COLO829 (cell line): Measurements from ENCODE around the gene NT5DC3.
"Not testable (repeated sequence)": the region's sequence is repeated elsewhere in the genome, so short reads cannot be mapped to it uniquely, and the experiment has no call there.

Experiments
- DNase-seq: peaks from one replicate; pipeline ENCODE4 v3.0.0; 2012; ENCODE audit warnings: low spot score

Gene NT5DC3

DNA sequence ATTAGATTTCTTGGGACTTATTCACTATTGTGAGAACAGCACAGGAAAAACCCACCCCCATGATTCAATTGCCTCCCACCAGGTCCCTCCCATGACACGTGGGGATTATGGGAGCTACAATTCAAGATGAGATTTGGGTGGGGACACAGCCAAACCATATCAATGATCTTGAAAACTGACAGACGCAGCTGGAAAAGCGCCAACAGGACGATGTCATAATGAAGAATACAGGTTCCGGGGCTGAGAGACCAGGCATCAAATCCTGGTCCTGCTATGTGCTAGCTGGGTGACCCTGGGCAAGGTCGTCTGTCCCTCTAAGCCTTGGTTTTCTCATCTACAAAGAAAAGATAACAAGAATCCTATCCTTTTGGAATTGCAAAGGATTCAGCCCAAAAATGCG, 31.4 kb downstream of the NT5DC3 start:
- DNase-seq: not testable (repeated sequence)

DNA sequence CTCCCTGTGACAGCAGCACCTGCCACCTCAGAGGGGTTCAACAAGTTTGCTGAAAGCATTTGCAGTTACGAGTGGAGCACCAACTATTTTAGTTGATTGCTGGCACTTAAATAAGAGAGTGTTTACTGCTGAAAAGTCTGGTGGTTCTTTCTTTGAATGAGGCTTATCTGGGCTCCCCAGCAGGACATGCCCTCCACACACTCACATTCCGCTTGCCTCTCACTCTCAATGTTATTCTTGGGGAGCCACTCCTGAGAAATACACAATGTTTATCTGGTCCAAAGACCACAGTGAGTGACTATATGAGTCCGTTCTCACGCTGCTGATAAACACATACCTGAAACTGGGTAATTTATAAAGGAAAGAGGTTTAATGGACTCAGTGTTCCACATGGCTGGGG, 31.9 kb downstream of the NT5DC3 start:
- no peak for DNase-seq

DNA sequence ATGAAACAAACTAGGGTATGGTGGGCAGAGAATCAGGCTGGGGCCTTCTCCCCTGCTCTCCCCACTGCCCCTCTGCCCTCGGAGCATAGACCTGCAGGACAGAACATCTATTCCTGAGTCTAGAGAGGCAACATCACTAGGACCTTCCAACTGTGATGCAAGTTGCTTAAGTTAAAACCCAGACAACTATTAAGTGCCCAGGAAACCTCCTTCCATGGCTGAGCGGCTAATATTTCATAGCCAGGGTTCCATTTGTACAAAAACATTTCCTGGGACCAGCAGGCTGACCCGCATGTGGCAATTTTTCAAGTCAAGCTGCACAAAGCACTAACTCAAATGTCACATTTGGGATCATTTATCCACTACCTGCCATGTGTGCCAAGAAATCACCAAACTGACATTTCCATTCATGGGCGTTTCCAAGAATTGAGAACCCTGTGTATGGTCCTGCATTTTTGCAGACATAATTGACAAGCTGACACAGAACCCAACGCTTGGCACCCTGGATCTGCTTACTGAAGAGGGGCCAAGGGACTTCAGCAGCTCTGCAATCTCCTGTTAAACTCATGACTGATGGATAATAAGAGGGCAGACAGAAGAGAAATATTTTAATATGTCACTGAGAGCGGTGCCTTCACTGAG, 32.7 kb downstream of the NT5DC3 start:
- no peak for DNase-seq

DNA sequence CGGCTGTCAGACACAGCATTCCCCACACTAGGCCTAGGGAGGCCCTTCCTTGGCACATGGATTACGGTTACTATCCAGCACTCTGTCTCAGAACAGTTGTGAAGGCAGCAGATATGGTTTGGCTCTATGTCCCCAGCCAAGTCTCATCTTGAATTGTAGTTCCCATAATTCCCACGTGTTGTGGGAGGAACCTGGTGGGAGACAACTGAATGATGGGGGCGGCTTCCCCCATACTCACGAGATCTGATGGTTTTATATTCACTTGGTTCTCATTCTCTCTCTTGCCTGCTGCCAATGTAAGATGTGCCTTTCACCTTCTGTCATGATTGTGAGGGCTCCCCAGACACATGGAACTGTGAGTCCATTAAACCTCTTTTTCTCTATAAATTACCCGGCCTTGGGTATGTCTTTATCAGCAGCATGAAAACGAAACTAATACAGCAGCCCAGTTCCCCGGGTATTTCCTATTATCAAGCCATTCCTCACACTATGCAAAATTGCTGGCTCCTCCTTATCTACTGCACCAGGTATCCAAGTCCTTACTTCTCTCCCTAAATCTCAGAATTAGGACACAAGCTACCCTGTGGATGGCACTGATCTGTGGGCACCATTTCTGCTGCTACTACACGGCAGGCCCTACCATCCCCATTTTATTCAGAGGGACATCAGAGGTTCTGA, 33.3 kb downstream of the NT5DC3 start:
- no peak for DNase-seq

DNA sequence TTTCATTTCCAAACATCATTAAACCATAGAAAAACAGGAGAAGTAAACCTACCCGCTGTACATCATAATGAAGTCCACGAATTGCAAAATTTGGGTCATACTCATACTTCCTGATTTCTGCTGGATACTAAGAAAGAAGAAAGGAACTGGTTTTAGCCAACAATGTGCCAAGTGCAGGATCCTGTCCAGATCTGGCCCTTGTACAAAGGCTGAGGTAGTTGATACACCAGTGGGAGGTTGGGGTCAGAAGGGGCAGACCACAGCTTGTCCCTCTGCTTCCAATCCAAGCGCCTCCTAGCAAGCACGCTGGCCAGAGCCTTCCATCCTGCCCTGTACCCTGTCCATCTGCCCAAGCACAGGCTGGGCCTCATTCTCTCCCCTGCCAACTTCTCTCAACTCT, 34.2 kb downstream of the NT5DC3 start:
- DNase-seq: no peak

DNA sequence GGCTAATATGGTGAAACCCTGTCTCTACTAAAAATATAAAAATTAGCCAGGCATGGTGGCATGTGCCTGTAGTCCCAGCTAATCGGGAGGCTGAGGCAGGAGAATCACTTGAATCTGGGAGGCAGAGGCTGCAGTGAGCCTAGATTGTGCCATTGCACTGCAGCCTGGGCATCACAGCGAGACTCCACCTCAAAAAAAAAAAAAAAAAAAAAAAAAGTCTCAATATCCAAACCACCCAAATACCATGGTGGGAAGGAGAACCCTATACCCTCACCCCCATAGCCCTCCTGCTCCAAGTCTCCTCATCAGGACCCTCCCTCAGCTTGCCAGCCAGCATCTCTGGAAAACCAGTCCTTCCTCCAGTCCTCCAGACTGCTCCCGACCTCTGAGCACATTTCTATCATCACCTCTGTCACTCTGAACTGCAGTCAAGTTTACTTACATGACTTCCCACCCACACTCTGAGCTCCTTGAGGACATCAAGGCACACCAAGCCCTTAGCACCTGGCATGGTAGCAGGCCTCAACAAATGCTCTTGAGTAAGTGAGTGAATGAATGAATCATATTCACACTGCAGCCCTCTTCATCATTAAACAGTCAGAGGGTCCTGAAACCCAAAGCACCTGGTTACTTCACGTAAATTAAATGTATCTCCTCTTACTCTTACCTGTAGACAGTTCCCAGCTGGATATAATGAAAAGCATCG, 35.2 kb downstream of the NT5DC3 start:
- DNase-seq: no peak

DNA sequence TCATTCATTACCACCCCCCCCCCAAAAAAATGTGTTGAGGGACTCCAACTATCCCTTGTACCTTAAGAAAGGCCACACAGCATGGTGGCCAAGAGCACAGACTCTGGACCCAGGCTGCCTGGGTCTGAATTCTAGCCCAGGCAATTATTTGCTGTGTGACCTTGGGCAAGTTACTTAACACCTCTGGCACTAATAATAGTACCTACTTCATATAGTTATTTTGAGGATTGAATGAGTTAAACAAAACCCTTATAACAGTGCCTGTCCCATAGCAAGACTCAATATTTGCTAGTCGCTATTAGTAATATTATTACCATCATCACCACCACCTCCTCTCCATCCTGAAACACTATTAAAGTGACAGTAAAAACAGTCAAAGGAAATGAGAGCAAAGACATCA, 37.2 kb downstream of the NT5DC3 start:
- DNase-seq: no peak

DNA sequence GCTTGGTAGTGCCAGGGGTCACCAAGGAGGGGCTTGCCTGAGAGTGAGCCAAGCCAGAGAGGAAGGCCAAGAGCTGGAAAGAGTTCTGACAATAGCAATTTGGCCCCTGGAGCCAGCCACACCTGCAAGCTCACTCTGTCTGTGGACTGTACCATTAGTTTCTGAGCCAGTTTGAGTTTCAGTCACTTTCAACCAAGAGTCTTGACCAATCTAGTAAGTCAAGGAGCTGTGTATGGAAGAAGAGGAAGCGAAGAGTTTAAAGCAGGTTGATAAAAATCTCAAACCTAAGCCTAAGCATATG, 38.5 kb downstream of the NT5DC3 start:
- DNase-seq: no peak

DNA sequence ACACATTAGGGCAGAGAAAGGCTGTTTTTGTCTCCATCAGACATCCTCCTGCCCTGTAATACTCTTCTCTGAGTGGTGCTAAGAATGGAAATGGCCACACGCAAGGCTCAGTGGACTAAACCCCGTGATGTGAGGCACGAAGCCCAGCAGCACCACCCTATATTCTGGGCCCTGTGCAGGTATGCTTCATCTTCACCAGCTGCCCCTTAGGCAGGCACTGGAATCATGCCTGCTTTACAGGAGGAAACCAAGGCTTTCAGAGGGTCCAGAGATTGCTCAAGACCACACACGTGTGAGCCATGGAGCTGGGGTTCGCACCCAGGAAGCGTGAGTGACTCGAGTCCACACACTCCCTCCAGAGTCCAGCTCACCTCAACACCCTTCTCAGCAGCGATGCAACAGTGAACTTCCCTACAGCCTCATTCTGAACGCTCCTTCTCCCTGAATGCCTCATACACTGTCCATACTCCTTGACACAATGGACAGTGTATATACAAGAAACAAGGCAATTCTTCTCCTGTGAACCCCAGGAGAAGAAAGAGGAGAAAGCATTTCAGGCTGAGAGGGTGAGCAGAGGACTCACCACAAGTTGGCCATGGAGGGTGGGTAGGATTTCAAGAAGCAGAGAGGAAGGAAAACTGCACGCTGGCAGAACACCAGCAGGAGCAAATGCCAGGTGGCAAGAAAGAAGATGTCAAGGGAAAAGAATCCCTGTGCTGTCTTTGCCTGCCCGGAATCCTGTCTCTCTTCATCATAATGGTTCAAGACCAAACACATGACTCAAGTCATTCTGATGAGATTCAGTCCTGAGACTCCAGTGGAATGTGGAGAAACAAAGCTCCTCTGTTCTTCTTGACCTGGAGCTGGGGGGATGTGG, 39.1 kb downstream of the NT5DC3 start:
- peak; percentile 85 for DNase-seq

DNA sequence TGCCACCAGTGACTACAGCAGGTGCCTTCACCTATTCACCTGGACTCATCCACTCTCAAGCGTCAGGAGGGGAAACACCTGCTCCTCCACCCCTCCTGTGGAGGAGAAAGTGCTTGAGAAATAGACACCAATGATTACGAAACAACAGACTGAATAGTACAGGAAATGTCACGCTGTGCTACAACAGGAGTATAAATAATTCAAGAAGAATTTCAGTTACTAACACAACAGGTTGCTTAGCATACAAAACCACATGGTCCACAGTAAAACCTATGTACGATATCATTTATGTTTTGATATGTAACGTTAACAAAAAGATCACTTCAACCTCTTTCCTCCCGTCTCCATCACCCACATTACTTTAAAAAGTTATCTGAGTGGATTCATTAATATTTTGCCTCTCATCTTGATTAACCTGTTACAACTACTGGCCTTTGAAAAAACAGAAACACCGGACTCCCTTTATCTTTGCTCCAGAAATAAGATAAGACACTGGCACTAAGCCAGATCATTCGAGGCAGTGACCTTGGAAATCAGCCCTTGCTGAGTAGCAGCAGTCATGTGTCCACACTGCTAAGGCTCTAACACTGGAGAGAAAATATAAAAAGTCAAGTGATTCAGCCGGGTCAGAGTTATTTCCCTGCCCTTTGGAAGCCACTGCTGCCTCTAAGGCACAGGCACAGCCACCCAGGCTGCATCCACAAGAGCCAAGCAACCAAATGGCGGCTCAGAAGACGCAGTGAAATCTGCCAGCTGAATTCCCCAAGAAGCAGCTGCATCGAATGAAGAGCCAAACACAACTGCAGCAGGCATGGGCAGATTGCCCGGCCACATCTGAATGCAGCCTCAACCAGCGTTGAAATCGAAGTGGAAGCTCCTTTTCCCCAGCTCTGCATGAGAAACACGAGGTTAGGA, 40.9 kb downstream of the NT5DC3 start:
- DNase-seq: no peak

DNA sequence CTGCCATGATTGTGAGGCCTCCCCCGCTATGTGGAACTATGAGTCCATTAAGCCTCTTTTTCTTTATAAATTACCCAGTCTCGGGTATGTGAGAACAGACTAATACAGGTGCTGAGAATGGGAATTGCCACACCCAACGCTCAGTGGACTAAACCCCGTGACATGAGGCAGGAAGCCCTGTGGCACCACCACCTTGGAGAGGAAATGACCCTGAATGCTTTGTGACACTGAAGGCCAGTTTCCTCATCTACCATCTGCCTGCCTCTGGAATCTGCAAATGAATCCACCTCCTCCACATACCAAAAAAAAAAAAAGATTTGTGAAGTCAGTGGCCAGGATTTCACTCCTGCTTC, 41.6 kb downstream of the NT5DC3 start:
- no peak for DNase-seq

DNA sequence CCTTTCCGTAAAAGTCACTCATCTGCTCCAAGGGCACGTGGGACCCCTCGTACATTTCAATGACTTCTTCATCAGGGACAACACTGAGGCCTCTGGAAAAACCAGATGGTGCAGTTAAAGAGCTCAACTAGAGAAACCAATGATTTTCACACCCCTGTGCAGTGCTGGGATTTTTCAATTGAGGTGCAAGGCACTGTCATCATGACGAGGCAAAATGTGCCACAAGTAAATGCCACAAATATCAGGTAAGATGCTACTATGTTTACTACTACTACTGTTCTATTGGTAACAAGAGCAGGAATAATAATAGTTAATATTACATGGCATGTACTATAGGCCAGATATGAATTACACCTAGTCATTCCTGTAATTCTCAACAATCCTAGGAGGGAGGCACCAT, 42.4 kb downstream of the NT5DC3 start:
- DNase-seq: no peak

DNA sequence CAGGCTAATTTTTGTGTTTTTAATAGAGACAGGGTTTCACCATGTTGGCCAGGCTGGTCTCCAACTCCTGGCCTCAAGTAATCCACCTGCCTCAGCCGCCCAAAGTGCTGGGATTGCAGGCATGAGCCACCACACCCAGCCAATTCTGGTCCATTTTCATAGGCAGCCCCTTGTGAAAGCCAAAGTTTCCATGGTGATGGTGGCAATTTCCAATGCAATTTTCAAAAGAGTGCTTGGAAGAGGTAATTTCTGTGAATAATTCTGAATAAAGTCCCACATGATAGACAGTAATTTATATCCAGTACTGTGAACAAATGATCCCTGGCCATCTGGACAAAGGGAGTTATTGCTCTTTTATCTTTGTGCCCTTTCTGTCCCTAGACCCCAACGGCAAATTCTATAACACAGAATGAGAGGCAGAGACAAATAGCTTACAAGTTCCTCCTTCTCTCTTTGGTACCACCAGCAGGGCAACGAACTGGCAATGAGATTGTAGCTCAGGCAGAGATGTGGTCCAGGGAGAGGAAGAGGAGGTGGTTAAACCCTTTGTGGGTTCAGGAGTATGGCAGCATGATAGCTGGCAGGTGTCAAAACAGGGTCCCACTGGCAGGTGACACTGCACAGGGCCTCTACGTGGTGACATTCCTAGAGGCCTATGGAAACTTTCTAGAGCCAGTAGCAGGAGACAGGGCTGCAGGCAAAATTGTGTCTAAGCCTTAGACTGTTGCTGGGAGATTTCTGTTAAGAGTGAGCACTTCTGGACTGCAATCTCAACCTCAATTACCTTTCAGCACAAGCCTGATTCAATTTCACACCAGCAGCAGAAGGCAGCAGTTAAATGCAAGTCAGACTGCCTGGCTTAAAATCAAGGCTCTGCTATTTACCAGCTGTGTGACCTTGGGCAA, 46.5 kb downstream of the NT5DC3 start:
- DNase-seq: no peak

DNA sequence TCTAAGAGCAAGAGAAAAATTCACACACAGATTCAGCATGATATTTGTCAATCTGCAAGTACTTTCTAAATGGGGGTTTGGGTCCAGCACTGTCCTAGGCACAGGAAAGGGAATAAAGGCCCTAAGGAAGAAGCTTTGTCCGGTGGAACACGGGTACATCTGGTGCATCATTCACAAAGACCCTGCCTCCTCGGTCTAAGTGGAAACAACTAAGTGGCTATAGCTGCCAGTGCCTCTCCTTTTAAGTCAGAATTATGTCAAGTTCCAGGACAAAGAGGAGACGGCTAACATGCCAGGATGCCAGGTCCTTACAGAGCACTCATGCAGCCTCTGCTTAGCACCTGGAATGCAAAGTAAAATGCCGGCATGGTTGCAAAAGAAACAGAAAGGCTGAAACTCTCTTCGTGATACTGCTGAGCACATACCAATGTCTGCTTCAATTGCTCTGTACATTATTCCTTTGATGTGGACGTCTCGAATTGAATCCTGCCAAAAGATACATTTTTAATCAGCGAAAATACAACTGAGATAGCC, 47.5 kb downstream of the NT5DC3 start:
- no peak for DNase-seq

DNA sequence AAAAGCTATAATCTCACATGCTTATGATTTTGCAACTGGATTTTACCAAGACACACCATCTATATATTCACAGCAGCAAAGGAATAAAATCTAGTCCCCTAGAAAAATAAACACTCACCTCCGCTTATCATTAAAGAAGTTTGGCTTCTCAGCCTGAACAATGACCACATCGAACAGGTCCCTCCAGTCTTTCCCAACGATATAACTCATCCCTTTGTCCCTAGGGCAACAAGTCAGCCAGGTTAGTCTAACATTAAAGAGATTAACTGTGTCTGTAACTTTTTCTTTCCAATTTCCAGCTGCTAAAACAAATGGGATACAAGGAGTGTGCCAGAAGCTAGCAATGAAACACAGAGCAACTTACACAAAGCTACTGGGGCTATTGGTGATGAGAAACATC, 48.0 kb downstream of the NT5DC3 start:
- DNase-seq: no peak

DNA sequence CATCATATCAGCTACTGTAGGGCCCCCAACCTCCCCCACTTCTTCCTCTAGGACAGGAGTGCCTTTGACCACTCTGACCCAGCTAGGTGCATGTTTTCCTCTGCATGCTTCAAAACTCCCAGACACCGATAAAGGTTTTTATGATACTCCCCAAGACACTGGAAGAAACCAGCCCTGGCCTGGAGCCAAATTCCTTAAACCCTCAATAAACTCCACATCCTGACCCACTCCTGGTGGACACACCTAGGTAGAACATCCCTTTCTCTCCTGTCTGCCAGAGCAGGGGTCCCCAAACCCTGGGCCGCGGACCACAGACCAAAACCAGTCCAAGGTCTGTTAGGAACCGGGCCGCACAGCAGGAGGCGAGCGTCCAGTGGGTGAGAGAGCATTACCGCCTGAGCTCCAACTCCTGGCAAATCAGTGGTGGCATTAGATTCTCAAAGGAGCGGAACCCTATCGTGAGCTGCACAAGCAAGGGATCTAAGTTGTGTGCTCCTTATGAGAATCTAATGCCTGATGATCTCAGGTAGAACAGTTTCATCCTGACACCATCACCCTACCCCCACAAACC, 49.6 kb downstream of the NT5DC3 start:
- no peak for DNase-seq

DNA sequence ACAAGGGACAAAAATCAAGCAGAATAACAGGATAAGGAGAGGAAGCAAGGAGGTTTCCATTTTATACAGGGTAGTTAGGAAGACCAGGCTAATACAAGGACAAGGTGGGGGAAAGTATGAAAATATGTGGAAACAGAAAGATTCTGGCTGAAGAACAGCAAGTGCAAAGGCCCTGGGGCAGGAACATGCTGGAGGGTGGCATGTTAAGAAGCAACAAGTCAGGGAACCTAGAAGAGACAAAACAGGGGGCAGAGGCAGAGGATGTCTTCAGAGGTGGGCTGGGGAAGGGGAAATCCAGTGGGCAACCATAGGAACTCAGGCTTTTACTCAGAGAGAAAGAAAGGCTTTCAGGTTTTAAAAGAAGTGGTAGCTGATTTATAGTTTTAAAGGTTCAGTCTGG, 54.8 kb downstream of the NT5DC3 start:
- DNase-seq: no peak

DNA sequence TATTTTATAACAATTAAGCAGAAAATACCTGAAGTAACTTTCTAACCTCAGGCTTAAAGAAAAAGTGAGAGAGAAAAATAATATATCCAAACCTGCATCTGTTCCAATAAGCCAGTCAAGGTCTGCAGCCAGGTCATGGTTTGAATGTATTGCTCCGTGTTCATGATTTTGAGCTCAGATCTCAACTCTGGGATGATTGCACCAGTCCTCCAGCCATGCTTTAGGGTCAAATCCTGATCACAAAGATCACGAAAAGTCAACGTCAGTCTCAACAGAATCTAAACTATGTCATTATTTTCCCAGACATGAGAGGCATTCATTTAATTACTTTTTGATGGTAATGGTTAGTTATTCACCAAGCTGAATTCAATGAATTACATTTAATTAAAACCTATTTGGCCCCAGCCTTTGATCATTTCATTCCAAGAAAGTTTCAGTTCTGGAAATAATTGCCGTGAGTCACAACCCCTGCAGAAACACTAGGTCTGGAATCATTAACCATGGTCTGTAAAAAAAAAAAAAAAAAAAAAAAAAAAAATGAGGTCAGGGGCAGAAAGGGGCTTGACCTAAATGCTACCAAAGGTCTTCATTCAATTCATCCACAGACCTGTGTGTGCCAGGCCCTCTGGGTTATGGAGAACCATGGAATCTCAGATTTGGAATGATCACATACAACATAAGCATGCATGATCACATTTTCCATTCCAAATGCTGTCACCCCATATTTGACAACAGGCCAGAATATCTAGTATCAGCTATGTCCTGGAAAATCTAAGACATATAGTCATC, 55.6 kb downstream of the NT5DC3 start:
- DNase-seq: no peak
